Effector memory CD8-positive, alpha-beta T cell (primary cell): ENCODE measurements around the gene CNOT1.
"Not testable (repeated sequence)": the region's sequence is repeated elsewhere in the genome, so short reads cannot be mapped to it uniquely, and the experiment has no call there.

Experiments used
- ATAC-seq: fragments of 150-1000 bp; cut with Tn5 transposase; replicated peaks from 2 replicates; pipeline ENCODE4 v1.10.0; 2021; ENCODE audit warnings: mild to moderate bottlenecking, moderate library complexity
- DNase-seq, 3 experiments: peaks; one replicate each; pipeline ENCODE4 v3.0.0; 2021
- H3K27ac Mint-ChIP-seq, 2 donors: one replicate each; pipeline ENCODE4 v1.8.0; 2022; ENCODE audit warnings: mild to moderate bottlenecking in 2 of 2, mixed read lengths in 2 of 2, moderate library complexity in 2 of 2
- H3K27me3 Mint-ChIP-seq, 2 donors: one replicate each; pipeline ENCODE4 v1.8.0; 2022; ENCODE audit warnings: mixed read lengths in 2 of 2
- H3K36me3 Mint-ChIP-seq: one replicate; pipeline ENCODE4 v1.8.0; 2022; ENCODE audit warnings: mild to moderate bottlenecking, moderate library complexity, mixed read lengths; ENCODE audit not compliant: insufficient read depth
- H3K4me1 Mint-ChIP-seq, 2 donors: one replicate each; pipeline ENCODE4 v1.8.0; 2022; ENCODE audit warnings: low read depth in 2 of 2, mixed read lengths in 2 of 2
- H3K4me3 Mint-ChIP-seq, 2 donors: one replicate each; pipeline ENCODE4 v1.8.0; 2022; ENCODE audit warnings: mild to moderate bottlenecking in 2 of 2, mixed read lengths in 2 of 2, moderate library complexity in 2 of 2
- H3K9me3 Mint-ChIP-seq, 2 donors: one replicate each; pipeline ENCODE4 v1.8.0; 2022; ENCODE audit warnings: mixed read lengths in 2 of 2

CNOT1 gene

DNA sequence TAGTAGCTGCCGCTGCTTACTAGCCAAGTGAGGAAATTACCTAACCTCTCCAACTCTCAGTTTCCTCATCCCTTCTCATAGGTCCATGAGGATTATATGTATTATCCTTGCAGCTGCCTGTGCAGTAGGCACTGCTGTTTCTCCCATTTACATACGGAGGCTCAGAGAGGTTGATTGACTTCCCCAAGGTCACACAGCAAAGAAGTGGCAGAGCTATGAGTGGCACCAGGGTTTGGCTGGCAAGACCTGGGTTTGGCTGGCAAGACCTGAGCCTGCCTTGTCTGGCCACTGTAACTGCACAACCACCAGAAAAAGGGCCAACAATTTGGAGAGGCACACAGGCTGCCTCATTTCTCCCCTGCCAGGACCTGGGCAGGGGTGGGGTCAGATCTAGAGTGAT lies 132.2 kb downstream of the CNOT1 start:
- no peak for DNase-seq
- Mint-ChIP-seq H3K36me3 (no peaks in the 10 kb centered on the region), H3K9me3 (no peaks in the 10 kb centered on the region), H3K4me3 (no peak overlapping the region), H3K4me1 (peaks cover 0 to 15% of the 10 kb centered on the region in 2 donors), H3K27me3 (peaks cover 20 to 86% of the 10 kb centered on the region in 2 donors), H3K27ac (peak overlapping the region in 1 of 2 donors; percentile 78)
- no peak for ATAC-seq

DNA sequence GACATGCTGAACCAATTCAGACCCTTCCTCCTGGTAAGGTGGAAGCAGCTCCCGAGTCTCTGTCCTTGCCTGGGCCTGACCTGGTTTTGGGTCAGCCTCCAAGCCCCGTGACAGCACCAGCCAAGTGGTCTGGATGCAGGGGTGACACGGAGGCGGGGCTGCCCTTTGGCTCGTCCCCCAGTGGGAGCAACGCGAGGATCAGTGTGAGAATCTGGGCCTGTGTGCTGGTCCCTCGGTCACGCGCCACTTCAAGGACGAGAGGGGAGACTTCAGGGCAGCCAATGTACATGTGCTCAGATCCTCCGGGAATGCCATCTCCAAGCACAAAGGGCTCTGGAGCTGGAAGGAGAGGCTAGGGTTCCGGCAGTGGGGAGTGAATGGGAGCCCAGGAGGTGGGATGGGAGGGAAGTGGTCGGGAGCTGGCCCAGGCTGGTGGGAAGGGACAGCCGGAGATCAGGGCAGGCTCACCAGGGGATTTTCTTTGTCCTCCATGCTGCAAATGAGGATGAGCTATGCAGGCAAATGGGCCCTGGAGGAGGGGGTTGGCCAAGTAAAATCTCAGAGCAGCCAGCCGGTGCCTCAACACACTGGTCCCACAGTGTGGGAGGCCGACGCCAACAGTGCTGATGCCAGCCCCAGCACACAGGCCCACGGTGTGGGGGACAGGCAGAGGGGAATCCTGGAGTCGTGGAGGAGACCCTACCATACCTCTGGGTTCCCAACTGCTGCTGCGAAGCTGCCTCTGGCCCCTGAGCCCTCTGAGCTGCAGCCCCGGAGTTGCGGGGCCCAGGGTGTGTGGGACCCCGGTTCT lies 133.9 kb downstream of the CNOT1 start:
- Mint-ChIP-seq H3K4me3 (no peak overlapping the region), H3K36me3 (no peaks in the 10 kb centered on the region), H3K27me3 (peaks cover 11 to 73% of the 10 kb centered on the region in 2 donors), H3K27ac (peak overlapping the region in 1 of 2 donors; percentile 83), H3K9me3 (no peaks in the 10 kb centered on the region), H3K4me1 (peaks cover 0 to 10% of the 10 kb centered on the region in 2 donors)
- DNase-seq (no peak), ATAC-seq (no peak)

DNA sequence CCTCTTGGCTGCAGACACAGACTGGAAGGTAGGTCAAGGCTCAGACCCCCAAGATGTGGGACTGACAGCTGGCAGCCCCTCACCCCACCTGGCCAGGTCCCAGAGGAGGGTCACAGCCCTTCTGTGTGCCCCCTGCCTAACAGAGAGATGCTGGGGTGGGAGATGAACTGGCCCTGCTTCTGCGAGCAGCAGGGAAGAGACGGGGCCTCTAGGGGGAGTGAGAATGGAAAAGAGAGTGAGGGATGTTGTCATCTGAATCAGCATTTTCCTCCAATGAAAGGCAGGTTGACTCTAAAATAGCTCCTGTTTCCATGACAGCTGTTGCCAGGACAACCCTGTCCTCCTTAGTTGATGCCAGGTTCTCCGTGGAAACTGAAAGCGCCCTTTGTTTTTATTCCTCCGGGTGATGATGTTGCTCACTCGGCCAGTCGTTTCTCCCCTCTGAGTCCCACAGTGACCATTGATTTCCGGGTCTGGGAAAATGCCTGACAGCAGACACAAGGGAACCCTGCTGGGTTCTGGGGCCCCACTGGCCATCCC lies 134.6 kb downstream of the CNOT1 start:
- no peak for DNase-seq
- peak; percentile 54 for ATAC-seq
- H3K36me3 Mint-ChIP-seq, result no peaks in the 10 kb centered on the region
- H3K4me1 Mint-ChIP-seq, result peaks cover 0 to 5% of the 10 kb centered on the region in 2 donors
- no peak overlapping the region for H3K4me3 Mint-ChIP-seq
- peaks cover 4 to 66% of the 10 kb centered on the region in 2 donors for H3K27me3 Mint-ChIP-seq
- H3K27ac Mint-ChIP-seq, result peak overlapping the region in 1 of 2 donors; percentile 83
- H3K9me3 Mint-ChIP-seq, result no peaks in the 10 kb centered on the region

DNA sequence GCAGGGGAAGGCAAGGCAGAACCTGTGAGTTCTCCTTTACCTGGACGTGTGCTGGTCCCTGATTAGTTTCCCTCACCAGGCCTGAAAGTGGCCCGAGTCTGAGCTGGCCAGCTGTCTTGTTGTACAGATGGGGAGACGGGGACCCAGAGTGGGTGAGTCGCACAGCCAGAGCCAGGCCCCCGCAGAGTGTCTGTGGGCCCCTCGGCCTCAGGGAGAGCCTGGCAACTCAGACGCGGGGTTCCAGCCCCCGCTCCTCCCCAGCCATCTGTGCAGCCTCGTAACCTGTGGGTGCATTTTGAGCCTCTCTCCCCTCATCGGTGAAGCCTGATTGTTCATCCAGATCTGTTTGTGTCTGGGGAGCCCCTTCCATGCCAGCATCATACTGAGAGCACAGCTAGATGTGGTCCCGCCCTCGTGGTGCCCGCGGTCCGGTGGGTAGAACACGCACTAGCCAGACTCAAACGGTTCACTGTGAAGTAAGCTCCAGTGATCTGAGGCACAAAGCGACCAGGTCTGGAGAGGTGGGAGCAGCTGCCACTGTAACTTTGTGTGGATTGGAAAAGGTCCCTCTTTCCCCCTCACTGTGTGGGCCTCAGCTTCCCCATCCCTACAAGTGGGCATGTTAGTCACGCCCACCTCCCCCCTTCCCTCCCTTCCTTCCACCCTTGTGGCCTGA lies 135.7 kb downstream of the CNOT1 start:
- ATAC-seq, result no peak

DNA sequence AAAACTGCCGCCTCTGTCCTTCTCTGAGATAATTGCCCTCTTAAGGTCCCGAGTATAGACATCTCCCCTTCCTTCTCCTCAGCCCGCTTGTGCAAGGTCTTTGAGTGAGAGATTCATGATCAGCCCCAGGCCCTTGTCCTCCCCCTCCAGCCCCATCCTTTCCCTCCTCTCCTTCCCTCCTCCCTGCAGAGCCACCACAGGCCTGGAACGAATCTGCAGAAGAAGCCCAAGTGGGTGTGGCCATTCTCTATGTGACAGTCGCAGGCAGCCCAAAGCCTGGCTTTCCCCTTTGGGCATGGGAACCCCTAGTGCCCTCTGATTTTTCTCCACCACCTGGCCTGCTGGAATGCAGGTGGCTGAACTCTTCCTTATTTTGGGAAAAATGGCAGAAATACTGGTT lies 136.9 kb downstream of the CNOT1 start:
- Mint-ChIP-seq H3K27ac (no peak overlapping the region), H3K9me3 (no peaks in the 10 kb centered on the region), H3K4me1 (peaks cover 0 to 5% of the 10 kb centered on the region in 2 donors), H3K36me3 (no peaks in the 10 kb centered on the region), H3K4me3 (no peak overlapping the region), H3K27me3 (peaks cover 0 to 43% of the 10 kb centered on the region in 2 donors)
- no peak for ATAC-seq
- no peak for DNase-seq

More for the DNA sequence above, 135.7 kb downstream of the CNOT1 start:
- H3K27ac Mint-ChIP-seq, result peak overlapping the region in 1 of 2 donors; percentile 23
- peaks cover 0 to 5% of the 10 kb centered on the region in 2 donors for H3K4me1 Mint-ChIP-seq
- peaks cover 0 to 55% of the 10 kb centered on the region in 2 donors for H3K27me3 Mint-ChIP-seq
- no peak overlapping the region for H3K4me3 Mint-ChIP-seq
- H3K9me3 Mint-ChIP-seq, result no peaks in the 10 kb centered on the region
- no peak for DNase-seq
- H3K36me3 Mint-ChIP-seq, result no peaks in the 10 kb centered on the region

DNA sequence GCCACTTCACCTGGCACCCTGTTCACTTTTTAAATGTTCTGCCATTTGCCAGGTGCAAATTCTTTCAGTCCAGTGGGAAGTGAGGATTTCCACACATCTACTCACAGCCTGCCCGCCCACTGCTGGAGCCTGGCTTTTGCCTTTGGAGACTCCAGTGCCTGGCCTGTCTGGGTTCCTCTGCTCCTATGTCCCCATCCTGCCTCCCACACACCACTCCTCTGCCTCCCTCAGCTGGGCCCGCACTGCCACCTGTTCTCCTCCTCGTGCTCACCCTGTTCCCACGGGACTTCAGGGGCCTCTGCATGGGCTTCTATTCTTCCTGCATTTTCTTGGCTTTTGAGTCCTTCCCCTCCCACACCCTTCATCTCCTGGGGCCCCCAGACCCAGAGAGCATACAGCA lies 137.6 kb downstream of the CNOT1 start:
- DNase-seq, result no peak
- ATAC-seq, result no peak
- Mint-ChIP-seq H3K27me3 (peaks cover 0 to 43% of the 10 kb centered on the region in 2 donors), H3K27ac (no peak overlapping the region), H3K36me3 (no peaks in the 10 kb centered on the region), H3K9me3 (no peaks in the 10 kb centered on the region), H3K4me3 (no peak overlapping the region), H3K4me1 (peaks cover 0 to 7% of the 10 kb centered on the region in 2 donors)

DNA sequence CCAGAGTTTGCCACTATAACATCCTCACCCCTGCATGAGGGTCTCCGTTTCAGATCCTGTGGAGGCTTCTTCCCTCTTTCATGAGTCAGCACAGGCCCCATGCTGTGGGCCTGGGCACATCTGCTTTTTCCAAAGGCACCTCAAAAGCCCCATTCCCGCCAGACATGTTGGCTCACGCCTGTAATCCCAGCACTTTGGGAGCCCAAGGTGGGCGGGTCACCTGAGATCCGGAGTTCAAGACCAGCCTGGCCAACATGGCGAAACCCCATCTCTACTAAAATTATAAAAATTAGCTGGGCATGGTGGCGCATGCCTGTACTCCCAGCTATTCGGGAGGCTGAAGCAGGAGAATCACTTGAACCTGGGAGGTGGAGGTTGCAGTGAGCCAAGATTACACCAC lies 139.1 kb downstream of the CNOT1 start:
- DNase-seq, H3K4me3 Mint-ChIP-seq, H3K9me3 Mint-ChIP-seq, ATAC-seq, H3K4me1 Mint-ChIP-seq, H3K36me3 Mint-ChIP-seq: not testable (repeated sequence)
- Mint-ChIP-seq H3K27ac (peak overlapping the region in 1 of 2 donors; percentile 63), H3K27me3 (peaks cover 0 to 45% of the 10 kb centered on the region in 2 donors)

DNA sequence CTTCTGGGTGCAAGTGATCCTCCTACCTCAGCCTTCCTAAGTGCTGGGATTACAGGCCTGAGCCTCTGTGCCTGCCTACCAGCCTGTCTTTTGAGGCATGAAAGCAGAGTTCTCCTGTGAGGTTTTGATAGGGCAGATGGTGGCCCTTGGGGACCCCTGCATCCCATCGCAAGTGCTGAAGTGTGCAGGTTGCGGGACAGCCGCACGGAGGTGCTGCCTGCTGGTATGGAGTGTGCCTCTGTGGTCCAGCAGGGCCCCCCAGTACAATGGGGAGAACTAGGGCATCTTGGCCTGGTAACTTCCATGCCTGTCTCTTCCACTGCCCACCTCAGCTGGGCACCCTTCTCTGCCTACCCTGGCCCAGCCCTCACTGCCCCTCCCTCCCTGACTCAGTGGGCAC lies 139.6 kb downstream of the CNOT1 start:
- Mint-ChIP-seq H3K27me3 (peaks cover 0 to 40% of the 10 kb centered on the region in 2 donors), H3K9me3 (no peaks in the 10 kb centered on the region), H3K27ac (peak overlapping the region in 1 of 2 donors; percentile 63), H3K4me3 (no peak overlapping the region), H3K36me3 (no peaks in the 10 kb centered on the region), H3K4me1 (peaks cover 0 to 3% of the 10 kb centered on the region in 2 donors)
- ATAC-seq, result no peak
- DNase-seq, result no peak

DNA sequence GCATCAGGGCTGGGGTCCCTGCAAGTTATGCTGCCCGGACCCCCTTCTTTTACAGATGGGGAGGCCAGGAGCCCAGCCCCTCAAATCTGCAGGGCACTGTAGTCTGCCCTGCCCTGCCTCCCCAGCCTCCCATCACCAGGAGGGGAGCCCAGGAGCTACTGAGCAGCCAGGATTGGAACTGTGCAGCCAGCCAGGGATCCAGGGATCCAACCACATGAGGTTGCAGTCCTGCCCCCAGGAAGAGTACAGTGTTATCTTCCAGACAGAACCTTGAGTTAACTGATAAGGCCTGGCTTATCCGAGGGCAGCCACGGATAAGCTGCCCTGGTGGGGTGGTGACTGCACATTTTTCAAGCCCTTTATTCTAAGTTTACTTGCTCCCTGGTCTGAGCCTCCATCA lies 141.1 kb downstream of the CNOT1 start:
- DNase-seq (no peak), ATAC-seq (no peak)
- Mint-ChIP-seq H3K4me3 (no peak overlapping the region), H3K27ac (no peak overlapping the region), H3K27me3 (peaks cover 0 to 28% of the 10 kb centered on the region in 2 donors), H3K4me1 (peaks cover 0 to 3% of the 10 kb centered on the region in 2 donors), H3K9me3 (no peaks in the 10 kb centered on the region), H3K36me3 (no peaks in the 10 kb centered on the region)

DNA sequence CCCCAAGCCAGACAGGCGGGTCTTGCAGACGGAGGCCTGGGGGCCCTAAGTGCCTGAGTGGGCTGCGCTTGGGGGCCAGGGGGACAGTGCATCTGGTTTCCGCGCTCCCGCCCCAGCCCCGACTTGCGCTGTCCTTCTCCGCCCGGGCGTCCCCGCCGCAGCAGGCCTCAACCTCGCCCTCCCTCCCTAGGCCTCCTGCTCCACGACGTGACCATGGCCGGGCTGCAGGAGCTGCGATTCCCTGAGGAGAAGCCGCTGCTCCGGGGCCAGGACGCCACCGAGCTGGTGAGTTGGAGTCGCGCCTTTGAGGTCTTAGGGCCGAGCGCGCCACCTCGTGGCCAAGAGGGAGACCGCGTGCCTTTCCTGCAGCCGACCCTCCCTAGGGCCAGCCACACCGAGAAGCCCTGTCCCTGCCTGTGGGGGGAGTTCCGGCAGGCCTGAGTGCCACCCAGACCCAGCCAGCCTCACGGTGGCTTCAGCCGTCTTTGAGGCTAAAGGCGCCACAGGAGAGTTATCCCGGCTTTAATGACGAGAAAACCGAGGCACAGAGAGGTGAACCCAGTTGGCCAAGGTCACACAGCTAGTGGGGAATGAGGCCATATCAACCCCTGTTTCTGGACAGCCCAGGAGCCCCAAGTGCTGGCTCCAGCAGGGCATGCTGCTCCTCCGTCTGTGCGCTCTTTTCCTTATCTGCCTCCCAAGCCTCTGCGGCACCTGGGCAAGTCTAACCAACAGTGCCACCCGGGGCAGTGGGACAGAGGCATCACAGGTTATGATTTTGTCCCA lies 141.9 kb downstream of the CNOT1 start:
- H3K4me3 Mint-ChIP-seq, result no peak overlapping the region
- DNase-seq (peak; percentile 70), ATAC-seq (peak; percentile 80)
- no peaks in the 10 kb centered on the region for H3K36me3 Mint-ChIP-seq
- H3K9me3 Mint-ChIP-seq, result no peaks in the 10 kb centered on the region
- peaks cover 0 to 3% of the 10 kb centered on the region in 2 donors for H3K4me1 Mint-ChIP-seq
- H3K27ac Mint-ChIP-seq, result no peak overlapping the region
- peaks cover 2 to 28% of the 10 kb centered on the region in 2 donors for H3K27me3 Mint-ChIP-seq

DNA sequence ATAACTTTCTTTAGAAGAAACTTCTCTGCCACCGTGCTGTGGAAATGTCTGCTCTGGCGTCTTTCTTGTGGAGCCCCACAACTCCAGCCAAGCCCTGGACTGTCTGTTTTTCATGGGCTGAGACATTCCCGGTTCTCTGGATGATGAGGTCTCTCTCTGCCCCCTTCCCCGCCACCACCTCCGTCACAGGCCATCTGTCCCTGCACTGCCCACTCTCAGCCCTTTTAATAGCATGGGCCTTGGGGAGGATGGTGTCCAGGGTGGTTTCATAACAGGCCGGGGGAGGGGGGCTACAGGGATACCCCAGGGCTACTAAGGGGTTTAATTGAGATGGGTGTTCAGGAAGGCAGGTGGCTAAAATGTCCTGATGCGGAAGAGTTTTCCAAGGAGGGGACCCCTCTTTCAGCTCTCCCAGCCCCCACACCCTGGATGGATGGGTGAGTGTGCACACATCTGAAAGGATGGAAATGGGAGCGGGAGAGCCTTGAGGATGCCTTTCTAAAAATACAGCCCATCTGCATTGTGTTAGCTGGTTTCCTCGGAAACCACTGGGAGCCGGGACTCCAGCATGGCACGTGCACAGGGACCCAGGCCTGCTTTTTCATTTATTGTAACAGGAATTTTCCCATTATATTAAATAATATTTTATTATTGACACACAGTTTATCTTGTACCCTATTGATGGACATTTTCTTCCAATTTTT lies 144.3 kb downstream of the CNOT1 start:
- no peaks in the 10 kb centered on the region for H3K9me3 Mint-ChIP-seq
- no peaks in the 10 kb centered on the region for H3K36me3 Mint-ChIP-seq
- peaks cover 11 to 39% of the 10 kb centered on the region in 2 donors for H3K27me3 Mint-ChIP-seq
- DNase-seq (no peak), ATAC-seq (no peak)
- no peak overlapping the region for H3K4me3 Mint-ChIP-seq
- peaks cover 0 to 3% of the 10 kb centered on the region in 2 donors for H3K4me1 Mint-ChIP-seq
- H3K27ac Mint-ChIP-seq, result no peak overlapping the region

DNA sequence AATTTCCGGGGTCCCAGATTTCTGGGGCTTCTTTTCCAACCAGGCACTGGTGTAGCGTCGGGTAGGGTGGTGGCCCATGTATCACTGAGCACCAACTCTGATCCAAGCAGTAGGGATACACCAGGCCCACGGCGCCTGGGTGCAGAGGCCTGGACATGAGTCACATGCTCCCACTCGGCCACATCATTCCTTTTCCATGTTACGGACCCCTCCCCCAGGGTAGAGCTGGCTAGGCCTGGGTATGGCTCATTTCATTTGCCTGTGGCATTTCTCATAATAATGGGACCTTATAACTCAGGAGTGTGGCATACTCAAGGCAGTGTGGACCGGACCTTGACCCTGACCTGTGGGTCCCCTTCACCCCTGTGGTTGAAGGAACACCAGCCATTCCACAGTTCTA lies 147.7 kb downstream of the CNOT1 start:
- no peak for DNase-seq
- H3K27ac Mint-ChIP-seq, result no peak overlapping the region
- H3K9me3 Mint-ChIP-seq, result no peaks in the 10 kb centered on the region
- H3K4me3 Mint-ChIP-seq, result no peak overlapping the region
- no peaks in the 10 kb centered on the region for H3K4me1 Mint-ChIP-seq
- peaks cover 11 to 43% of the 10 kb centered on the region in 2 donors for H3K27me3 Mint-ChIP-seq
- no peak for ATAC-seq
- no peaks in the 10 kb centered on the region for H3K36me3 Mint-ChIP-seq
